ENCODE data around the gene CACNG3.
"Not testable (repeated sequence)": the region's sequence is repeated elsewhere in the genome, so short reads cannot be mapped to it uniquely, and the experiment has no call there.

The CACNG3 gene

GRCh38 chr16:24238846-24239245 is 17.3 kb upstream of the CACNG3 start:
- H3K4me1 ChIP-seq (ENCODE audit: insufficient read depth, low read length); H3K27ac ChIP-seq (ENCODE audit: low read depth, low read length); H3K9me3 ChIP-seq (ENCODE audit: low read length); H3K27me3 ChIP-seq (ENCODE audit: control insufficient read depth in 1 of 2, insufficient read depth in 2 of 2, low read length in 2 of 2); H3K36me3 ChIP-seq (ENCODE audit: insufficient read depth, low read length); H3K9ac ChIP-seq (ENCODE audit: low read length); H3K4me3 ChIP-seq (ENCODE audit: low read depth in 1 of 2, low read length in 2 of 2): not testable (repeated sequence)

GRCh38 chr16:24246911-24247607 is 9.1 kb upstream of the CACNG3 start:
- H3K27me3 ChIP-seq (ENCODE audit: control insufficient read depth in 1 of 2, insufficient read depth in 2 of 2, low read length in 2 of 2) = no peaks in the 10 kb centered on the region
- H3K4me1 ChIP-seq (ENCODE audit: insufficient read depth, low read length) = no peaks in the 10 kb centered on the region
- no peak overlapping the region for H3K27ac ChIP-seq (ENCODE audit: low read depth, low read length)

GRCh38 chr16:24253192-24253591 is 2.9 kb upstream of the CACNG3 start:
- no peaks in the 10 kb centered on the region for H3K9me3 ChIP-seq (ENCODE audit: low read length)
- no peak overlapping the region for H3K9ac ChIP-seq (ENCODE audit: low read length)
- H3K27me3 ChIP-seq (ENCODE audit: control insufficient read depth in 1 of 2, insufficient read depth in 2 of 2, low read length in 2 of 2) = peaks cover 25 to 27% of the 10 kb centered on the region in 2 donors
- H3K4me3 ChIP-seq (ENCODE audit: low read depth in 1 of 2, low read length in 2 of 2) = no peak overlapping the region
- H3K36me3 ChIP-seq (ENCODE audit: insufficient read depth, low read length) = no peaks in the 10 kb centered on the region
- no peak overlapping the region for H3K27ac ChIP-seq (ENCODE audit: low read depth, low read length)
- H3K4me1 ChIP-seq (ENCODE audit: insufficient read depth, low read length) = no peaks in the 10 kb centered on the region

More at GRCh38 chr16:24246911-24247607, 9.1 kb upstream of the CACNG3 start:
- Histone ChIP-seq H3K4me3 (ENCODE audit: low read depth in 1 of 2, low read length in 2 of 2) (no peak overlapping the region), H3K9me3 (ENCODE audit: low read length) (no peaks in the 10 kb centered on the region), H3K36me3 (ENCODE audit: insufficient read depth, low read length) (no peaks in the 10 kb centered on the region), H3K9ac (ENCODE audit: low read length) (no peak overlapping the region)

GRCh38 chr16:24257958-24258357 is 1.8 kb downstream of the CACNG3 start:
- no peaks in the 10 kb centered on the region for H3K4me1 ChIP-seq (ENCODE audit: insufficient read depth, low read length)
- H3K27me3 ChIP-seq (ENCODE audit: control insufficient read depth in 1 of 2, insufficient read depth in 2 of 2, low read length in 2 of 2) = peaks cover 25 to 28% of the 10 kb centered on the region in 2 donors
- H3K4me3 ChIP-seq (ENCODE audit: low read depth in 1 of 2, low read length in 2 of 2) = no peak overlapping the region
- H3K36me3 ChIP-seq (ENCODE audit: insufficient read depth, low read length) = no peaks in the 10 kb centered on the region
- H3K9me3 ChIP-seq (ENCODE audit: low read length) = no peaks in the 10 kb centered on the region
- no peak overlapping the region for H3K9ac ChIP-seq (ENCODE audit: low read length)
- no peak overlapping the region for H3K27ac ChIP-seq (ENCODE audit: low read depth, low read length)

- H3K9ac ChIP-seq (ENCODE audit: low read length) = no peak overlapping the region
- no peak overlapping the region for H3K27ac ChIP-seq (ENCODE audit: low read depth, low read length)
- H3K9me3 ChIP-seq (ENCODE audit: low read length) = no peaks in the 10 kb centered on the region
- H3K4me3 ChIP-seq (ENCODE audit: low read depth in 1 of 2, low read length in 2 of 2) = no peak overlapping the region
- no peaks in the 10 kb centered on the region for H3K36me3 ChIP-seq (ENCODE audit: insufficient read depth, low read length)
- H3K27me3 ChIP-seq (ENCODE audit: control insufficient read depth in 1 of 2, insufficient read depth in 2 of 2, low read length in 2 of 2) = peaks cover 19 to 24% of the 10 kb centered on the region in 2 donors
- no peaks in the 10 kb centered on the region for H3K4me1 ChIP-seq (ENCODE audit: insufficient read depth, low read length)
Measured at GRCh38 chr16:24258791-24259190, 2.7 kb downstream of the CACNG3 start.

- H3K27me3 ChIP-seq (ENCODE audit: control insufficient read depth in 1 of 2, insufficient read depth in 2 of 2, low read length in 2 of 2) = peaks cover 0 to 3% of the 10 kb centered on the region in 2 donors
- H3K36me3 ChIP-seq (ENCODE audit: insufficient read depth, low read length) = no peaks in the 10 kb centered on the region
- H3K4me1 ChIP-seq (ENCODE audit: insufficient read depth, low read length) = no peaks in the 10 kb centered on the region
- no peak overlapping the region for H3K4me3 ChIP-seq (ENCODE audit: low read depth in 1 of 2, low read length in 2 of 2)
- no peak overlapping the region for H3K27ac ChIP-seq (ENCODE audit: low read depth, low read length)
- H3K9ac ChIP-seq (ENCODE audit: low read length) = no peak overlapping the region
- H3K9me3 ChIP-seq (ENCODE audit: low read length) = no peaks in the 10 kb centered on the region
Measured at GRCh38 chr16:24262816-24263215, 6.7 kb downstream of the CACNG3 start.

- Histone ChIP-seq H3K4me3 (ENCODE audit: low read depth in 1 of 2, low read length in 2 of 2) (no peak overlapping the region), H3K36me3 (ENCODE audit: insufficient read depth, low read length) (no peaks in the 10 kb centered on the region), H3K27me3 (ENCODE audit: control insufficient read depth in 1 of 2, insufficient read depth in 2 of 2, low read length in 2 of 2) (no peaks in the 10 kb centered on the region)
Measured at GRCh38 chr16:24270721-24271442, 14.7 kb downstream of the CACNG3 start.

GRCh38 chr16:24272379-24272778 is 16.2 kb downstream of the CACNG3 start:
- Histone ChIP-seq H3K9me3 (ENCODE audit: low read length) (no peaks in the 10 kb centered on the region), H3K27me3 (ENCODE audit: control insufficient read depth in 1 of 2, insufficient read depth in 2 of 2, low read length in 2 of 2) (no peaks in the 10 kb centered on the region), H3K4me3 (ENCODE audit: low read depth in 1 of 2, low read length in 2 of 2) (no peak overlapping the region), H3K9ac (ENCODE audit: low read length) (no peak overlapping the region), H3K27ac (ENCODE audit: low read depth, low read length) (no peak overlapping the region), H3K36me3 (ENCODE audit: insufficient read depth, low read length) (no peaks in the 10 kb centered on the region), H3K4me1 (ENCODE audit: insufficient read depth, low read length) (no peaks in the 10 kb centered on the region)

More at GRCh38 chr16:24270721-24271442, 14.7 kb downstream of the CACNG3 start:
- H3K4me1 ChIP-seq (ENCODE audit: insufficient read depth, low read length) = no peaks in the 10 kb centered on the region
- no peak overlapping the region for H3K27ac ChIP-seq (ENCODE audit: low read depth, low read length)
- no peaks in the 10 kb centered on the region for H3K9me3 ChIP-seq (ENCODE audit: low read length)
- H3K9ac ChIP-seq (ENCODE audit: low read length) = no peak overlapping the region

GRCh38 chr16:24273508-24274182 is 17.5 kb downstream of the CACNG3 start:
- no peaks in the 10 kb centered on the region for H3K9me3 ChIP-seq (ENCODE audit: low read length)
- no peaks in the 10 kb centered on the region for H3K27me3 ChIP-seq (ENCODE audit: control insufficient read depth in 1 of 2, insufficient read depth in 2 of 2, low read length in 2 of 2)
- no peaks in the 10 kb centered on the region for H3K36me3 ChIP-seq (ENCODE audit: insufficient read depth, low read length)
- no peak overlapping the region for H3K9ac ChIP-seq (ENCODE audit: low read length)
- H3K27ac ChIP-seq (ENCODE audit: low read depth, low read length) = no peak overlapping the region
- no peak overlapping the region for H3K4me3 ChIP-seq (ENCODE audit: low read depth in 1 of 2, low read length in 2 of 2)
- H3K4me1 ChIP-seq (ENCODE audit: insufficient read depth, low read length) = no peaks in the 10 kb centered on the region

- no peaks in the 10 kb centered on the region for H3K36me3 ChIP-seq (ENCODE audit: insufficient read depth, low read length)
- no peak overlapping the region for H3K9ac ChIP-seq (ENCODE audit: low read length)
- H3K27me3 ChIP-seq (ENCODE audit: control insufficient read depth in 1 of 2, insufficient read depth in 2 of 2, low read length in 2 of 2) = no peaks in the 10 kb centered on the region
- no peaks in the 10 kb centered on the region for H3K9me3 ChIP-seq (ENCODE audit: low read length)
- no peaks in the 10 kb centered on the region for H3K4me1 ChIP-seq (ENCODE audit: insufficient read depth, low read length)
- no peak overlapping the region for H3K4me3 ChIP-seq (ENCODE audit: low read depth in 1 of 2, low read length in 2 of 2)
- H3K27ac ChIP-seq (ENCODE audit: low read depth, low read length) = no peak overlapping the region
Measured at GRCh38 chr16:24275413-24275812, 19.3 kb downstream of the CACNG3 start.

GRCh38 chr16:24279982-24280515 is 23.9 kb downstream of the CACNG3 start:
- H3K9ac ChIP-seq (ENCODE audit: low read length) = no peak overlapping the region

More at GRCh38 chr16:24279982-24280515, 23.9 kb downstream of the CACNG3 start:
- Histone ChIP-seq H3K4me3 (ENCODE audit: low read depth in 1 of 2, low read length in 2 of 2) (no peak overlapping the region), H3K36me3 (ENCODE audit: insufficient read depth, low read length) (no peaks in the 10 kb centered on the region), H3K27me3 (ENCODE audit: control insufficient read depth in 1 of 2, insufficient read depth in 2 of 2, low read length in 2 of 2) (no peaks in the 10 kb centered on the region), H3K4me1 (ENCODE audit: insufficient read depth, low read length) (no peaks in the 10 kb centered on the region), H3K27ac (ENCODE audit: low read depth, low read length) (no peak overlapping the region), H3K9me3 (ENCODE audit: low read length) (no peaks in the 10 kb centered on the region)

Measured in muscle layer of colon (tissue), 2 donors.